GM19035 (cell line): ENCODE measurements around the gene OSTC.

Experiments used
- ATAC-seq: cut with Tn5 transposase; IDR thresholded peaks from one replicate; pipeline ENCODE4 v1.9.1; 2021; ENCODE audit not compliant: unreplicated experiment

OSTC gene

GRCh38 chr4:108644237-108644636 is 6.2 kb upstream of the OSTC start:
- ATAC-seq, result no peak

DNA sequence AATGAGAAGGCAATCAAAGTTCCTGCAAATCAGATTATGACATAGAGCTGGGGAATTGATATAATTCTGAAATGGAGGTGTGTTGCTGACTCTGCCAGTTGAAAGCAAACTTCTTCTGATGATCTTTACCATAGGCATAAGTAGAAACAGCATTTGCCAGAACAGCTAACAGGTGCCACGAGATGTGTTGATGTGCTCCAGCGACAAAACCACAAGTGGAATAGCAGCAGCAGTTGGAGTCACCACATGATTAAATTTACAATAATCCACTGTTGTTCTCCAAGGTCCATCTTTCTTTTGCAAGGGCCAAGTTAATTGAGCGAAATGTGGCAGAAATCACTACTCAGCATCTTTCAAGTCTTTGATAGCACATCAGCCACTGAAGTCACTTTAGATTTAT is 3.7 kb upstream of the OSTC start:
- ATAC-seq, result no peak

DNA sequence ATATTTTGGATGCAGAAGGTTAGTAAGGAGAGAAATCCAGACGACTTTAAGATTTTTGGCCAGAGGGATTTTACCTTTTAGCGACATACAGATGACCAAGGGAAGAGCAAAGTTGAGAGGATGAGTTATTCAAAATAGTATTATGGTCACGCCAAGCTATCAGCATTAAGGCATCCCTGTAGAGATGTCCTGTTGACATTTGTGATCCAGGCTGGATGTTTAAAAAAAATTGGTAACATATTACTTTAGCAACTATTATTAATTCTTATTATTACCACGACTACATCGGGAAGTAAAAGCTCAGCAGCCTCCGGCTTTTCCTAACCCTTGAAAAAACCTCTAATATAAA is 562 bp upstream of the OSTC start:
- ATAC-seq, result peak; percentile 7

DNA sequence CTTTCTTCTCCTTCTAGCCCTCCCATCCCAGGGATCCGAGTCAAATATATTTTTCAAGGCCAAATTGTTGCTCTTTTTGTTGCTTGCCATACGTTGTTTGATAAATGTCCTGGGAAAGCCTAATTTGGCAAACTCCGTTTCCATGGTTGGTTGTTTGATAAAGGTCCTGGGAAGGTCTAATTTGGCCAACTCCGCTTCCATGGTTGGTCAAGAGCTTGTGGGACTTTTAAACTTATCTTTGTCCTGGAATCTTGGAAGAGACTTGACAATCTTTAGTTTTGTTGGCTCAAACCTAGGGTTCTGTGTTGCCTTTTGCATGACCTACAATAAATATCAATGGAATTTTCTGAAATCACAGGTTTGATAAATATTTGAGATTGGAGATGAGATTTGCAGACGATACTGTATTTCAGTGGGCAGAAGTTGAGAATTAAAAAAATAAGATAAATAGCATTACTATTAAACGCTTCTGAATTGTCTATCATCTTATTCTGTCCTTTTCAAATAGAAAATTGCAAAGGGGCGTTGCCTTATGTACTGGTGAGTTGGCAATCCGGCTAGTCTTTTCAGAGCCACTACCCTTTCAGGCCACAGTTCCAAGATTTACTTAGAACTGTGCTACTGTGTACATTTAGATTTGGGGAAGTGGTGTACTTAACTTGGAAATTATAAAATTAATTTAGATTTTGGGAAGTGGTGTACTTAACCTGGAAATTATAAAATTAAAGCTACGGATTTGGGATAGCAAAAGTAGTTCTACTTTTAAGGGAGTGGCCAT is 804 bp downstream of the OSTC start:
- ATAC-seq, result no peak

DNA sequence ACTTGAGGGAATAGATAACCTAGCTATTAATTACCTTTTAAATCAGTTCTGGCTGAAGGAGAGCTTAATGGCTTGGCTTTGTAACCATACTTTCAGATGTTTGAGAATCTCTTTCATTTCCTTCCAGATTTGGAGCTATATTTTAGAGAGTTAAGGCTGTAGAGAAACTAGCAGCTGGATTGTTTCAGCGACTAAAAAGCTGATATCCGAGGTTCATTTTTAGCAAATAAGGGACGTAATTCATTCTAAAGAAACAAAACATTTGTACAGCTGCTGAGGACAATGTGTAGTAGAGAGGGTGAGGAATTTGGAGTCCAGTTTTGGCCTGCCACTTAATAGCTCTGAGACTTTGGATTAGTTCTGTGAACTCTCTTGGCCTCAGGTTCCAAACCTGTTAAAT is 12.2 kb downstream of the OSTC start:
- ATAC-seq, result no peak

DNA sequence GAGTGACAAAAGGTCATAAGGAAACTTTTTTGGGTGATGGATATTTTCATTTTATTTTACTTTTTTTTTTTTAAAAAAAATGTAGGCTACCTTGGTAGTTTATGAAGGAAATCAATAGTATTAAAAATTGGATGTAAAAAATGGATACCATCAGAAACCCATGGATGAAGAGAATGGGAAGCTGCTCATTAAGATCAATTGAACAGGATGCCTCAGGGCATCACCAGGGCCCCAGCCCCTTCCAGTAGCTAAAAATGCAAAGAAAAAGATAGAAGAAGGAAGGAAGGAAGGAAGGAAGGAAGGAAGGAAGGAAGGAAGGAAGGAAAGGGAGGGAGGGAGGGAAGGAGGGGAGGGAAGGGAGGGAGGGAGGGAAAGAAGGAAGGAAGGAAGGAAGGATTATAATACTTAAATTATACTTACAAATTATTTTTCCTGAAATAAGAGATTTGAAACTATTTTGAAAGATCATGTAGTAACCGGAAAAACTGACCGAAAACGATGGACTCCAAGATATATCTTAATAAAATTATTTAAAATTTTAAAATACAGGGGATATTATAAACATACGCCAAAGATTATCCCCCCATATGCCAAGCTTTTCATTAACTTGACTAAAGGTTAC is 24.1 kb downstream of the OSTC start:
- ATAC-seq, result no peak

GRCh38 chr4:108681321-108681809 is 31.0 kb downstream of the OSTC start:
- ATAC-seq, result no peak

GRCh38 chr4:108683479-108683878 is 33.1 kb downstream of the OSTC start:
- ATAC-seq, result no peak

GRCh38 chr4:108685036-108685686 is 34.8 kb downstream of the OSTC start:
- no peak for ATAC-seq

DNA sequence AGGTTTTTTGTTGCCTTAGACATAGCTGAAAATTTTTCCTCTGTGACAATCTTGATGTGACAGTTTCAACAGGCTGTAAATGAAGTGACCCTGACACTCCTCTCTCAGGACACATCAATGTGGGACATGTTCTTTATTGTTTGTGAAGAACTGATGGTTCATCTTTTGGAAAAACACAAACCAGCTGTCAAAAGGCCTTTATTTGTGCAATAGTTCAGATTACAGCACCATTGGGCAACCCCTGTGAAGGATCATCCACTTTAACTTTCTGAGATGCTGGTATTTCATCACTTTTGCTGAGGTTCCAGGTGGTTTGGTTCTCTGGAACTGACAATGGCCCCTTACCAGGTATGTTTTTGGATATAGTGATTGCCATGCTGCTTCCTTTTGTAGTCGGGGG is 40.3 kb downstream of the OSTC start:
- ATAC-seq, result no peak

GRCh38 chr4:108693211-108693610 is 42.8 kb downstream of the OSTC start:
- ATAC-seq, result no peak

GRCh38 chr4:108693819-108694218 is 43.4 kb downstream of the OSTC start:
- ATAC-seq, result no peak

DNA sequence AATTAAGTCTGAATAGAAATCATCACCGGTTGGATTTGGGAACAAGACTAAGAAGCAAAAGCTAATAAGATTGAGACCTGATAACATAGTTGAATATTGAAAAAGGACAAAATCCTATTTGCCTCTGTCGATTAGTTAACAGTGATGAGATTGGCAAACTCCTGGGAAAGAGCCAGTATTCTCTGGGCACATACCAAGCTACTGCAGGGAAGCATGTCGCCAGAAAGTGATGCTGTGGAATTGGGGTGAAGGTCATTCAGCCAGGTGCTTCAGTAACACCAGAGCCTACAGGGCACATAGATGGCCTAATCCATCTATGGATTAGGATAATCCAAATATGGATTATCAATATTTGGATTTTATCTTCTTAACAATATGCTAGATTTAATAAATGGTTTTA is 44.0 kb downstream of the OSTC start:
- no peak for ATAC-seq

DNA sequence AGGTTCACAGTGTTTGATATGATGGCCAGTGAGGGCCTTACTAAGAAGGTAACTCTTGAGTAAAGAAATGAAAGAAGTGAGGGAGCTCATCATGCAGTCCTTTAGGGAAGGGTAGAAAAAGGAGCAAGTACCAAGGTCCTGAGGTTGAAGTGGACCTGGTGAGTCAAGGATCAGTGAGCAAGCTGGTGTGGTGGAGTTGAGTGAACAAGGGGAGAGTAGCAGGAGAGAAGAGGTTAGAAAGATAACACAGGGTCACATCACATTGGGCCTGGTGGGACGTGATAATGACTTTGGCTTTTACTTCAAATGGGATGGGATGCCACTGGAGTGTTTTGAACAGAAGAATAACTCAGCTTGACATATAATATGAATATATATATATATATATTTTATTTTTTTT is 44.7 kb downstream of the OSTC start:
- no peak for ATAC-seq

DNA sequence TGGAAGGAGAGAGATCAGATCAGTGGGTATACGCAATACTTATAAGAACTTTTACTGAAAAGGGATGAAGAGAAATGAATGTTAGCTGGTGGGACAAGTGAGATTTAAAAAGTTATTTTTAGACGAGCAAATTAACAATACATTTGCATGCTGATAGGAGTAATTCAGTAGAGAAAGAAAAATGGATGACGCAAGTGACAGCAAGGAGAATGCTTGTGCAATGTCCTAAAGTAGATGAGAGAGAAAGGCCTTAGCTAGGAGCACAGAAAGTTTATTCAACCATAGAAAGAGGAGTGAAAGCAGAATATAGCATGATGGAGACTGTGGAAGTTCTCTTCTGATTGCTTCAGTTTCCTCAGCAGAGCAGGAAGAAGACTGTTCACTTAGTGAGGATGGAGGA is 45.8 kb downstream of the OSTC start:
- ATAC-seq, result no peak

- no peak for ATAC-seq
Observed at GRCh38 chr4:108700081-108700757, 49.8 kb downstream of the OSTC start.

GRCh38 chr4:108702960-108703359 is 52.6 kb downstream of the OSTC start:
- no peak for ATAC-seq

DNA sequence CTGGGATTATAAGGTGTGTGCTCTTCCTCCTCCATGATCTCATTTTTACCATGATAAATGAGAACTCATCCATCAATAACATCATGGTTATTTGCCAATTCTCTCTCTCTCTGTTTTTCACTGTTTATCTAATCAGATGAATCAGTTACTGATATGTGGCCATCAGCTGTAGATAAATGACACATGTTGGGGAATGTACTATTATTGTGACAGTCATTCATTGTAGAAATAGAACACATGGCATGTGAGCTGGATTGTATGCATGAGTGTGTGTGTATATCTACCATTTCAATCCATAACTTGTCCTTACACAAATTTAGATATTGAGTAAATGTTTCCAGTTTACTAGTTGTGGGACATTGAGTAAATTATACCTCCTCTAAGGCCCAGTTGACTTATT is 53.0 kb downstream of the OSTC start:
- no peak for ATAC-seq

- ATAC-seq, result no peak
Observed at GRCh38 chr4:108703966-108704365, 53.6 kb downstream of the OSTC start.

GRCh38 chr4:108706289-108706688 is 55.9 kb downstream of the OSTC start:
- no peak for ATAC-seq

DNA sequence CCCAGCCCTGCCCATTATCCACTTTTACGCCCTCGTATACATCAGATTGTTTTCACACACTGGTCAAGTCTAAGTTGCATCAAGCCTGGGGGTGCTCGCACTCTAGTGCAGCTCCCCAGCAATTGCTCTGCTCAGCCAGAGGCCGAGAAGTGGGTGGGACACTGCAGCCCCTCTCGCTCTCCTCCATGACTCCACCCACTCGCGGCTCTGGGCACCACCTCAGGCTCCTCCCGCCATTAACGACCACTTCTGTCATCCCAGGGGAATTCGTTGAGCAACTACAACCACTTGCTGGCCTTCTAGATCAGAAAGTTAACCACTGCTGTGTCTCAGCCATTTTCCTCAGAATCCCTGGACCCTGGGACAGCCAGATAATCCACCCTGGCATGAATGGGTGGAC is 58.8 kb downstream of the OSTC start:
- ATAC-seq, result no peak

GRCh38 chr4:108709722-108710121 is 59.3 kb downstream of the OSTC start:
- ATAC-seq, result no peak
